ENCODE measurements around the gene RALGPS1.

- TF ChIP-seq, protein P1, sequence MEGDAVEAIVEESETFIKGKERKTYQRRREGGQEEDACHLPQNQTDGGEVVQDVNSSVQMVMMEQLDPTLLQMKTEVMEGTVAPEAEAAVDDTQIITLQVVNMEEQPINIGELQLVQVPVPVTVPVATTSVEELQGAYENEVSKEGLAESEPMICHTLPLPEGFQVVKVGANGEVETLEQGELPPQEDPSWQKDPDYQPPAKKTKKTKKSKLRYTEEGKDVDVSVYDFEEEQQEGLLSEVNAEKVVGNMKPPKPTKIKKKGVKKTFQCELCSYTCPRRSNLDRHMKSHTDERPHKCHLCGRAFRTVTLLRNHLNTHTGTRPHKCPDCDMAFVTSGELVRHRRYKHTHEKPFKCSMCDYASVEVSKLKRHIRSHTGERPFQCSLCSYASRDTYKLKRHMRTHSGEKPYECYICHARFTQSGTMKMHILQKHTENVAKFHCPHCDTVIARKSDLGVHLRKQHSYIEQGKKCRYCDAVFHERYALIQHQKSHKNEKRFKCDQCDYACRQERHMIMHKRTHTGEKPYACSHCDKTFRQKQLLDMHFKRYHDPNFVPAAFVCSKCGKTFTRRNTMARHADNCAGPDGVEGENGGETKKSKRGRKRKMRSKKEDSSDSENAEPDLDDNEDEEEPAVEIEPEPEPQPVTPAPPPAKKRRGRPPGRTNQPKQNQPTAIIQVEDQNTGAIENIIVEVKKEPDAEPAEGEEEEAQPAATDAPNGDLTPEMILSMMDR (conservative IDR thresholded peaks at IDR 0.05): no peak
- TF ChIP-seq ZFX (IDR thresholded peaks at IDR 0.05): no peak
These were observed 93.1 kb downstream of the RALGPS1 start for GRCh38 chr9:127007638-127008037.
